ENCODE data around the gene ABCC4. TPM values are rescaled to one million over a fixed set of nuclear protein-coding genes. Genes with fewer than 3 reads are reported as not detected.

The ABCC4 gene
- total and polyA plus RNA-seq, 2 of the 13 experiments (the other 11 are each of a cell fraction or from before 2014, with no cell fraction given): 4.2 to 11.3 TPM

DNA sequence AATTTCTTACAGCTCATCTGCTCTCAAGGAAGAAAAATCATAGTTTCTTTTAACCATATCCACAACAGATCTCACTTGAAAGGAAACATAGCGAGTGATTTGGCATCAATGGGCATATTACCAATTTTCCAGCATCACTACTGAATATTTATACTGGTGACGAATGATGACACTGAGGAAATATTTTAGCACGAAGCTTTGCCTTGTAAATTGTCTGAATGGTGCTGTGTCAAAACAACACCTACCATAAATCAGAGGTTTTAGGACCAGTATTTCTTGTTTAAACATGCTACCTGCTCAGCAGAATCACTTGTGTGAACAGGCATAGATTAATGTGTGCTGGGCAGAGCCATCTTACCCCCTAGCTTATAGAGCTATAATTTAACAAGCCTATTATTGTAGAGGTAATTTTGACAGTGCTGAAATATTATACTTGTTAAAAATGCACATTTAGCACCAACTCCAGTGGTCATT lies 146.8 kb downstream of the ABCC4 start:
- no peak for FAIRE-seq
- H3K9ac ChIP-seq (ENCODE audit: insufficient read depth, low read depth, low read length): no peak overlapping the region
- in situ Hi-C loops (cut with HindIII; ENCODE audit: extremely low pct_ligation_motif_present, low pct_unique_long_range_greater_than_20kb): loop anchor here (25.0 kb wide), 1 partner anchor 467 kb away; no protein-coding TSS in a partner anchor
- TF ChIP-seq, protein P1, sequence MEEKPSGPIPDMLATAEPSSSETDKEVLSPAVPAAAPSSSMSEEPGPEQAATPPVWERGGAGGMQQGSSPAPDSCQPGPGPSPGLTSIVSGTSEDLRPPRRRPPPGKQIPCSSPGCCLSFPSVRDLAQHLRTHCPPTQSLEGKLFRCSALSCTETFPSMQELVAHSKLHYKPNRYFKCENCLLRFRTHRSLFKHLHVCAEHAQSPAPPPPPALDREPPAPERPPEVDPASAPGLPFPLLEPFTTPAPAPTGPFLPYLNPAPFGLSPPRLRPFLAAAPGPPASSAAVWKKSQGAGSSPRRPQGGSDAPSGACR (CRISPR knock-in tag; IDR thresholded peaks at IDR 0.05): no peak
- TF ChIP-seq, protein P2, sequence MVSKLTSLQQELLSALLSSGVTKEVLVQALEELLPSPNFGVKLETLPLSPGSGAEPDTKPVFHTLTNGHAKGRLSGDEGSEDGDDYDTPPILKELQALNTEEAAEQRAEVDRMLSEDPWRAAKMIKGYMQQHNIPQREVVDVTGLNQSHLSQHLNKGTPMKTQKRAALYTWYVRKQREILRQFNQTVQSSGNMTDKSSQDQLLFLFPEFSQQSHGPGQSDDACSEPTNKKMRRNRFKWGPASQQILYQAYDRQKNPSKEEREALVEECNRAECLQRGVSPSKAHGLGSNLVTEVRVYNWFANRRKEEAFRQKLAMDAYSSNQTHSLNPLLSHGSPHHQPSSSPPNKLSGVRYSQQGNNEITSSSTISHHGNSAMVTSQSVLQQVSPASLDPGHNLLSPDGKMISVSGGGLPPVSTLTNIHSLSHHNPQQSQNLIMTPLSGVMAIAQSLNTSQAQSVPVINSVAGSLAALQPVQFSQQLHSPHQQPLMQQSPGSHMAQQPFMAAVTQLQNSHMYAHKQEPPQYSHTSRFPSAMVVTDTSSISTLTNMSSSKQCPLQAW (CRISPR knock-in tag; IDR thresholded peaks at IDR 0.05): no peak
- TF ChIP-seq EP300 (IDR thresholded peaks at IDR 0.05; ENCODE audit: low read depth in 2 of 2, low read length in 2 of 2): no peak
- TF ChIP-seq EP300 (CRISPR knock-in tag; IDR thresholded peaks at IDR 0.05; ENCODE audit: borderline replicate concordance): no peak
- no peak for TF ChIP-seq HNRNPUL1 (IDR thresholded peaks at IDR 0.05; ENCODE audit: low read depth, low read length)
- TF ChIP-seq HOXD1 (CRISPR knock-in tag; IDR thresholded peaks at IDR 0.05): no peak
- TF ChIP-seq, protein P3, sequence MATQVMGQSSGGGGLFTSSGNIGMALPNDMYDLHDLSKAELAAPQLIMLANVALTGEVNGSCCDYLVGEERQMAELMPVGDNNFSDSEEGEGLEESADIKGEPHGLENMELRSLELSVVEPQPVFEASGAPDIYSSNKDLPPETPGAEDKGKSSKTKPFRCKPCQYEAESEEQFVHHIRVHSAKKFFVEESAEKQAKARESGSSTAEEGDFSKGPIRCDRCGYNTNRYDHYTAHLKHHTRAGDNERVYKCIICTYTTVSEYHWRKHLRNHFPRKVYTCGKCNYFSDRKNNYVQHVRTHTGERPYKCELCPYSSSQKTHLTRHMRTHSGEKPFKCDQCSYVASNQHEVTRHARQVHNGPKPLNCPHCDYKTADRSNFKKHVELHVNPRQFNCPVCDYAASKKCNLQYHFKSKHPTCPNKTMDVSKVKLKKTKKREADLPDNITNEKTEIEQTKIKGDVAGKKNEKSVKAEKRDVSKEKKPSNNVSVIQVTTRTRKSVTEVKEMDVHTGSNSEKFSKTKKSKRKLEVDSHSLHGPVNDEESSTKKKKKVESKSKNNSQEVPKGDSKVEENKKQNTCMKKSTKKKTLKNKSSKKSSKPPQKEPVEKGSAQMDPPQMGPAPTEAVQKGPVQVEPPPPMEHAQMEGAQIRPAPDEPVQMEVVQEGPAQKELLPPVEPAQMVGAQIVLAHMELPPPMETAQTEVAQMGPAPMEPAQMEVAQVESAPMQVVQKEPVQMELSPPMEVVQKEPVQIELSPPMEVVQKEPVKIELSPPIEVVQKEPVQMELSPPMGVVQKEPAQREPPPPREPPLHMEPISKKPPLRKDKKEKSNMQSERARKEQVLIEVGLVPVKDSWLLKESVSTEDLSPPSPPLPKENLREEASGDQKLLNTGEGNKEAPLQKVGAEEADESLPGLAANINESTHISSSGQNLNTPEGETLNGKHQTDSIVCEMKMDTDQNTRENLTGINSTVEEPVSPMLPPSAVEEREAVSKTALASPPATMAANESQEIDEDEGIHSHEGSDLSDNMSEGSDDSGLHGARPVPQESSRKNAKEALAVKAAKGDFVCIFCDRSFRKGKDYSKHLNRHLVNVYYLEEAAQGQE (IDR thresholded peaks at IDR 0.05; ENCODE audit: borderline replicate concordance in 1 of 2, low read depth in 1 of 2, low read length in 2 of 2): no peak
- no peak for TF ChIP-seq ZNF136 (CRISPR knock-in tag; IDR thresholded peaks at IDR 0.05; ENCODE audit: low read depth)
- TF ChIP-seq MEIS2 (CRISPR knock-in tag; IDR thresholded peaks at IDR 0.05): no peak
- TF ChIP-seq ASH2L (IDR thresholded peaks at IDR 0.05; ENCODE audit: insufficient read length, low read depth, low read length): no peak
- no peak for TF ChIP-seq ZNF160 (CRISPR knock-in tag; IDR thresholded peaks at IDR 0.05)
- TF ChIP-seq, protein P4, sequence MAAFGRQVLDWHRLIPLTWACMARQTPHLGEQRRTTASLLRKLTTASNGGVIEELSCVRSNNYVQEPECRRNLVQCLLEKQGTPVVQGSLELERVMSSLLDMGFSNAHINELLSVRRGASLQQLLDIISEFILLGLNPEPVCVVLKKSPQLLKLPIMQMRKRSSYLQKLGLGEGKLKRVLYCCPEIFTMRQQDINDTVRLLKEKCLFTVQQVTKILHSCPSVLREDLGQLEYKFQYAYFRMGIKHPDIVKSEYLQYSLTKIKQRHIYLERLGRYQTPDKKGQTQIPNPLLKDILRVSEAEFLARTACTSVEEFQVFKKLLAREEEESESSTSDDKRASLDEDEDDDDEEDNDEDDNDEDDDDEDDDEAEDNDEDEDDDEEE (CRISPR knock-in tag; IDR thresholded peaks at IDR 0.05): no peak
- TF ChIP-seq, protein P5, sequence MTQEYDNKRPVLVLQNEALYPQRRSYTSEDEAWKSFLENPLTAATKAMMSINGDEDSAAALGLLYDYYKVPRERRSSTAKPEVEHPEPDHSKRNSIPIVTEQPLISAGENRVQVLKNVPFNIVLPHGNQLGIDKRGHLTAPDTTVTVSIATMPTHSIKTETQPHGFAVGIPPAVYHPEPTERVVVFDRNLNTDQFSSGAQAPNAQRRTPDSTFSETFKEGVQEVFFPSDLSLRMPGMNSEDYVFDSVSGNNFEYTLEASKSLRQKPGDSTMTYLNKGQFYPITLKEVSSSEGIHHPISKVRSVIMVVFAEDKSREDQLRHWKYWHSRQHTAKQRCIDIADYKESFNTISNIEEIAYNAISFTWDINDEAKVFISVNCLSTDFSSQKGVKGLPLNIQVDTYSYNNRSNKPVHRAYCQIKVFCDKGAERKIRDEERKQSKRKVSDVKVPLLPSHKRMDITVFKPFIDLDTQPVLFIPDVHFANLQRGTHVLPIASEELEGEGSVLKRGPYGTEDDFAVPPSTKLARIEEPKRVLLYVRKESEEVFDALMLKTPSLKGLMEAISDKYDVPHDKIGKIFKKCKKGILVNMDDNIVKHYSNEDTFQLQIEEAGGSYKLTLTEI (CRISPR knock-in tag; conservative IDR thresholded peaks at IDR 0.05): no peak
- no peak for TF ChIP-seq HOXA5 (CRISPR knock-in tag; IDR thresholded peaks at IDR 0.05)

More for the DNA sequence above, 146.8 kb downstream of the ABCC4 start:
- no peaks in the 10 kb centered on the region for H4K20me1 ChIP-seq (ENCODE audit: insufficient read depth, low read length)
- no peak overlapping the region for H3K27ac ChIP-seq (ENCODE audit: extremely low read length, insufficient read depth, low read length)
- no peak overlapping the region for H2AFZ ChIP-seq (ENCODE audit: low read length)
- H3K27me3 ChIP-seq (ENCODE audit: control insufficient read depth in 1 of 2, insufficient read depth in 2 of 2, low read length in 2 of 2): no peaks in the 10 kb centered on the region
- ATAC-seq: no peak
- ChIA-PET POLR2A (no interaction called here), CTCF (ENCODE audit: low intra/inter-chr PET ratio, low total read pairs) (no interaction called here)
- H3K36me3 ChIP-seq (replicated peaks in 1 of 2; ENCODE audit: control insufficient read depth in 1 of 2, insufficient read depth in 2 of 2, low read length in 2 of 2): no peaks in the 10 kb centered on the region
- WGBS (ENCODE audit: low lambda C conversion rate): 90% methylated on average over 3 of the region's 3 CpGs
- no peaks in the 10 kb centered on the region for H3K79me2 ChIP-seq (ENCODE audit: insufficient read depth, low read length)
- no TSS peak for BruUV-seq (replicated peaks)
- intact Hi-C loops (cut with micrococcal nuclease; ENCODE audit: unreplicated experiment): no loop called here
- H3K4me3 ChIP-seq (replicated peaks in 1 of 3; ENCODE audit: insufficient read depth in 1 of 3, low read depth in 2 of 3, low read length in 3 of 3): no peak overlapping the region
- H3K9me3 ChIP-seq (ENCODE audit: low read length): no peaks in the 10 kb centered on the region
- DNase-seq (ENCODE audit: low spot score): no peak
- peaks cover 37% of the 10 kb centered on the region for H3K4me1 ChIP-seq (ENCODE audit: insufficient read depth, low read length)
- no peak overlapping the region for H3K4me2 ChIP-seq (ENCODE audit: low read depth, low read length)

All from HepG2 (cell line).